Stimulated activated memory B cell treated with anti-CD40 and anti-IgM and Interleukin-4, amounts not matched to agents 10 μg/mL and 1 μg/mL and 100 μg/mL, for 72 hours (primary cell): ENCODE data around the gene ZC3HAV1L.
A peak's percentile ranks its signal among the peaks of the same experiment; 100 is the strongest.
"Not testable (repeated sequence)": the region's sequence is repeated elsewhere in the genome, so short reads cannot be mapped to it uniquely, and the experiment has no call there.

Source experiments
- ATAC-seq: fragments of 150-1000 bp; cut with Tn5 transposase; 2 replicates; pipeline ENCODE4 v1.10.0; 2021
- H3K27ac Mint-ChIP-seq: one replicate; pipeline ENCODE4 v1.8.0; 2022; ENCODE audit warnings: mild to moderate bottlenecking, mixed read lengths
- H3K27me3 Mint-ChIP-seq: one replicate; pipeline ENCODE4 v1.8.0; 2022; ENCODE audit warnings: mixed read lengths
- H3K36me3 Mint-ChIP-seq: one replicate; pipeline ENCODE4 v1.8.0; 2022; ENCODE audit warnings: mixed read lengths
- H3K4me1 Mint-ChIP-seq: one replicate; pipeline ENCODE4 v1.8.0; 2022; ENCODE audit warnings: mixed read lengths
- H3K4me3 Mint-ChIP-seq: one replicate; pipeline ENCODE4 v1.8.0; 2022; ENCODE audit warnings: mild to moderate bottlenecking, moderate library complexity, mixed read lengths
- H3K9me3 Mint-ChIP-seq: one replicate; pipeline ENCODE4 v1.8.0; 2022; ENCODE audit warnings: mixed read lengths

Gene ZC3HAV1L

GRCh38 chr7:139035586-139036353 lies at the start of gene ZC3HAV1L:
TSS of gene ZC3HAV1L (minus strand) at chr7:139036042. CDS start at chr7:139036017, 25 bp downstream.
- Mint-ChIP-seq H3K27me3 (no peaks in the 10 kb centered on the region), H3K27ac (peak within 1 kb of the TSS; percentile 77), H3K4me1 (peaks cover 19% of the 10 kb centered on the region), H3K4me3 (peak within 1 kb of the TSS; percentile 82), H3K9me3 (no peaks in the 10 kb centered on the region), H3K36me3 (no peaks in the 10 kb centered on the region)
- peak; percentile 88 for ATAC-seq

GRCh38 chr7:139084709-139085108 lies 48.9 kb upstream of the ZC3HAV1L start:
- H3K4me1 Mint-ChIP-seq: peaks cover 21% of the 10 kb centered on the region
- H3K36me3 Mint-ChIP-seq: peaks cover 80% of the 10 kb centered on the region
- no peak overlapping the region for H3K27ac Mint-ChIP-seq
- no peaks in the 10 kb centered on the region for H3K27me3 Mint-ChIP-seq
- ATAC-seq: no peak
- no peak overlapping the region for H3K4me3 Mint-ChIP-seq
- H3K9me3 Mint-ChIP-seq: peaks cover 10% of the 10 kb centered on the region

- H3K4me1 Mint-ChIP-seq: peaks cover 16% of the 10 kb centered on the region
- H3K36me3 Mint-ChIP-seq: peaks cover 76% of the 10 kb centered on the region
- H3K4me3 Mint-ChIP-seq: no peak overlapping the region
- H3K9me3 Mint-ChIP-seq: no peaks in the 10 kb centered on the region
- H3K27ac Mint-ChIP-seq: no peak overlapping the region
- no peak for ATAC-seq
- no peaks in the 10 kb centered on the region for H3K27me3 Mint-ChIP-seq
Observed at GRCh38 chr7:139081584-139081983, 45.7 kb upstream of the ZC3HAV1L start.

GRCh38 chr7:139080905-139081304 lies 45.1 kb upstream of the ZC3HAV1L start:
- Mint-ChIP-seq H3K4me3 (no peak overlapping the region), H3K9me3 (no peaks in the 10 kb centered on the region), H3K4me1 (peaks cover 9% of the 10 kb centered on the region), H3K27ac (no peak overlapping the region), H3K36me3 (peaks cover 74% of the 10 kb centered on the region), H3K27me3 (no peaks in the 10 kb centered on the region)
- ATAC-seq: no peak

- Mint-ChIP-seq H3K36me3 (peaks cover 71% of the 10 kb centered on the region), H3K4me3 (no peak overlapping the region), H3K9me3 (no peaks in the 10 kb centered on the region), H3K4me1 (peaks cover 10% of the 10 kb centered on the region), H3K27ac (no peak overlapping the region), H3K27me3 (no peaks in the 10 kb centered on the region)
- ATAC-seq: no peak
Observed at GRCh38 chr7:139079861-139080260, 44.0 kb upstream of the ZC3HAV1L start.

GRCh38 chr7:139078911-139079310 lies 43.1 kb upstream of the ZC3HAV1L start:
- Mint-ChIP-seq H3K4me3 (no peak overlapping the region), H3K4me1 (peaks cover 10% of the 10 kb centered on the region), H3K9me3 (no peaks in the 10 kb centered on the region), H3K36me3 (peaks cover 69% of the 10 kb centered on the region), H3K27ac (peak overlapping the region; percentile 26), H3K27me3 (no peaks in the 10 kb centered on the region)
- no peak for ATAC-seq

GRCh38 chr7:139078399-139078798 lies 42.6 kb upstream of the ZC3HAV1L start:
- ATAC-seq: no peak
- Mint-ChIP-seq H3K9me3 (no peaks in the 10 kb centered on the region), H3K27ac (peak overlapping the region; percentile 26), H3K4me1 (peaks cover 10% of the 10 kb centered on the region), H3K27me3 (no peaks in the 10 kb centered on the region), H3K4me3 (no peak overlapping the region), H3K36me3 (peaks cover 64% of the 10 kb centered on the region)

GRCh38 chr7:139077706-139078105 lies 41.9 kb upstream of the ZC3HAV1L start:
- Mint-ChIP-seq H3K4me1 (peaks cover 11% of the 10 kb centered on the region), H3K36me3 (peaks cover 60% of the 10 kb centered on the region)
- H3K4me3 Mint-ChIP-seq, ATAC-seq, H3K27me3 Mint-ChIP-seq, H3K9me3 Mint-ChIP-seq, H3K27ac Mint-ChIP-seq: not testable (repeated sequence)

- no peak overlapping the region for H3K27ac Mint-ChIP-seq
Observed at GRCh38 chr7:139075871-139076686, 40.2 kb upstream of the ZC3HAV1L start.

GRCh38 chr7:139075031-139075652 lies 39.3 kb upstream of the ZC3HAV1L start:
- Mint-ChIP-seq H3K36me3 (peaks cover 51% of the 10 kb centered on the region), H3K27ac (no peak overlapping the region), H3K9me3 (no peaks in the 10 kb centered on the region), H3K27me3 (no peaks in the 10 kb centered on the region), H3K4me1 (peaks cover 15% of the 10 kb centered on the region), H3K4me3 (no peak overlapping the region)
- peak; percentile 76 for ATAC-seq

More at GRCh38 chr7:139075871-139076686, 40.2 kb upstream of the ZC3HAV1L start:
- no peaks in the 10 kb centered on the region for H3K27me3 Mint-ChIP-seq
- peaks cover 15% of the 10 kb centered on the region for H3K4me1 Mint-ChIP-seq
- H3K36me3 Mint-ChIP-seq: peaks cover 60% of the 10 kb centered on the region
- H3K4me3 Mint-ChIP-seq: no peak overlapping the region
- no peak for ATAC-seq
- H3K9me3 Mint-ChIP-seq: no peaks in the 10 kb centered on the region

- Mint-ChIP-seq H3K9me3 (no peaks in the 10 kb centered on the region), H3K36me3 (peaks cover 43% of the 10 kb centered on the region), H3K4me3 (no peak overlapping the region), H3K4me1 (peaks cover 12% of the 10 kb centered on the region), H3K27me3 (no peaks in the 10 kb centered on the region), H3K27ac (no peak overlapping the region)
- no peak for ATAC-seq
Observed at GRCh38 chr7:139072796-139073195, 37.0 kb upstream of the ZC3HAV1L start.

GRCh38 chr7:139071680-139072079 lies 35.8 kb upstream of the ZC3HAV1L start:
- no peaks in the 10 kb centered on the region for H3K27me3 Mint-ChIP-seq
- H3K9me3 Mint-ChIP-seq: no peaks in the 10 kb centered on the region
- peaks cover 12% of the 10 kb centered on the region for H3K4me1 Mint-ChIP-seq
- H3K4me3 Mint-ChIP-seq: no peak overlapping the region
- H3K27ac Mint-ChIP-seq: no peak overlapping the region
- ATAC-seq: no peak
- peaks cover 47% of the 10 kb centered on the region for H3K36me3 Mint-ChIP-seq

GRCh38 chr7:139068544-139069399 lies 32.9 kb upstream of the ZC3HAV1L start:
- H3K9me3 Mint-ChIP-seq: no peaks in the 10 kb centered on the region
- no peaks in the 10 kb centered on the region for H3K27me3 Mint-ChIP-seq
- peaks cover 5% of the 10 kb centered on the region for H3K4me1 Mint-ChIP-seq
- ATAC-seq: no peak
- H3K27ac Mint-ChIP-seq: no peak overlapping the region
- H3K36me3 Mint-ChIP-seq: peaks cover 63% of the 10 kb centered on the region
- H3K4me3 Mint-ChIP-seq: no peak overlapping the region

GRCh38 chr7:139066315-139066714 lies 30.5 kb upstream of the ZC3HAV1L start:
- Mint-ChIP-seq H3K27ac (no peak overlapping the region), H3K27me3 (no peaks in the 10 kb centered on the region), H3K9me3 (no peaks in the 10 kb centered on the region), H3K36me3 (peaks cover 67% of the 10 kb centered on the region), H3K4me3 (no peak overlapping the region), H3K4me1 (peaks cover 6% of the 10 kb centered on the region)
- no peak for ATAC-seq
